IMR-90 (cell line): Measurements from ENCODE around the gene TMEM237. TPM values are rescaled to one million over a fixed set of nuclear protein-coding genes. Genes with fewer than 3 reads are reported as not detected.
A peak's percentile ranks its signal among the peaks of the same experiment; 100 is the strongest.

ENCODE experiments used
- ATAC-seq: fragments of 200-7000 bp; cut with Tn5 transposase; 2 replicates; pipeline ENCODE4 v1.9.1; 2020; ENCODE audit warnings: low read depth, mild to moderate bottlenecking, moderate library complexity
- BruUV-seq: library from RNA; stranded (reverse); fragments of 400-500 nt; replicated peaks from 2 replicates; lab custom pipeline; 2021; lab: Mats Ljungman, UMichigan
- CTCF ChIA-PET: fragments of 300-600 bp; formaldehyde crosslinking; extraction: SDS; loops from one replicate; lab custom pipeline; 2021; ENCODE audit warnings: antibody characterized with exemption; lab: Yijun Ruan, JAX
- POLR2A ChIA-PET: fragments of 300-600 bp; sonication (Branson Sonifier 250); formaldehyde crosslinking; loops from one replicate; lab custom pipeline; 2022; ENCODE audit warnings: antibody characterized with exemption; ENCODE audit not compliant: unreplicated experiment; lab: Charles Lee
- DNase-seq: peaks from one replicate; pipeline ENCODE4 v3.0.0; 2013
- H2AFZ ChIP-seq: replicated peaks from 2 replicates; pipeline ENCODE3; 2013; ENCODE audit warnings: low read length, mild to moderate bottlenecking; ENCODE audit not compliant: poor library complexity
- H2AK5ac ChIP-seq: 2 replicates; pipeline ENCODE4 v1.6.1; 2013; ENCODE audit warnings: low read depth, low read length, inconsistent platforms
- H2AK9ac ChIP-seq: replicated peaks from 2 replicates; pipeline ENCODE3; 2013; ENCODE audit warnings: mild to moderate bottlenecking, low read depth, low read length, moderate library complexity; ENCODE audit not compliant: poor library complexity
- H2BK120ac ChIP-seq: 2 replicates; pipeline ENCODE4 v1.6.1; 2013; ENCODE audit warnings: low read depth, low read length, inconsistent platforms
- H2BK15ac ChIP-seq: 3 replicates; pipeline ENCODE4 v1.6.1; 2013; ENCODE audit warnings: low read depth, low read length, inconsistent platforms
- H2BK20ac ChIP-seq: 2 replicates; pipeline ENCODE4 v1.6.1; 2013; ENCODE audit warnings: low read depth, mild to moderate bottlenecking, inconsistent platforms, low read length, moderate library complexity
- H2BK5ac ChIP-seq: 2 replicates; pipeline ENCODE4 v1.6.1; 2013; ENCODE audit warnings: mild to moderate bottlenecking, low read depth, low read length, inconsistent platforms; ENCODE audit not compliant: poor library complexity, severe bottlenecking
- H3K14ac ChIP-seq: replicated peaks from 2 replicates; pipeline ENCODE4 v1.6.1; 2013; ENCODE audit warnings: low read depth, low read length, inconsistent platforms
- H3K18ac ChIP-seq: 2 replicates; pipeline ENCODE4 v1.6.1; 2013; ENCODE audit warnings: low read depth, low read length, control low read depth
- H3K23ac ChIP-seq: 2 replicates; pipeline ENCODE4 v1.6.1; 2013; ENCODE audit warnings: low read depth, low read length, inconsistent platforms
- H3K27ac ChIP-seq: 2 replicates; pipeline ENCODE4 v1.5.1; 2013; ENCODE audit warnings: mild to moderate bottlenecking, control low read depth, low read length; ENCODE audit not compliant: insufficient read depth
- H3K27me3 ChIP-seq: 2 replicates; pipeline ENCODE4 v1.6.1; 2013; ENCODE audit warnings: low read length; ENCODE audit not compliant: control insufficient read depth, insufficient read depth
- H3K36me3 ChIP-seq: 2 replicates; pipeline ENCODE4 v1.6.1; 2013; ENCODE audit warnings: low read length, mixed read lengths; ENCODE audit not compliant: control insufficient read depth, insufficient read depth
- H3K4ac ChIP-seq: 2 replicates; pipeline ENCODE4 v1.6.1; 2013; ENCODE audit warnings: low read depth, low read length, inconsistent platforms
- H3K4me1 ChIP-seq: 2 replicates; pipeline ENCODE4 v1.6.1; 2013; ENCODE audit warnings: low read length, mixed read lengths; ENCODE audit not compliant: control insufficient read depth, insufficient read depth
- H3K4me2 ChIP-seq: 2 replicates; pipeline ENCODE4 v1.6.1; 2013; ENCODE audit warnings: low read depth, mild to moderate bottlenecking, control low read depth, low read length, moderate library complexity
- H3K4me3 ChIP-seq: 2 replicates; pipeline ENCODE4 v1.5.1; 2013; ENCODE audit warnings: low read depth, mild to moderate bottlenecking, control low read depth, low read length, moderate library complexity; ENCODE audit not compliant: insufficient read depth
- H3K56ac ChIP-seq: 2 replicates; pipeline ENCODE4 v1.6.1; 2013; ENCODE audit warnings: low read length, inconsistent platforms; ENCODE audit not compliant: insufficient read depth; ENCODE audit errors: extremely low read depth
- H3K79me1 ChIP-seq, 2 experiments: 2 replicates each; pipeline ENCODE4 v1.6.1; 2013; ENCODE audit warnings: low read length in 2 of 2, inconsistent platforms in 1 of 2, low read depth in 1 of 2
- H3K9ac ChIP-seq: 2 replicates; pipeline ENCODE4 v1.6.1; 2013; ENCODE audit warnings: low read depth, low read length, control low read depth
- H3K9me1 ChIP-seq: 2 replicates; pipeline ENCODE4 v1.6.1; 2013; ENCODE audit warnings: low read length, inconsistent platforms; ENCODE audit not compliant: insufficient read depth
- H3K9me3 ChIP-seq: 2 replicates; pipeline ENCODE4 v1.6.1; 2013; ENCODE audit warnings: low read length; ENCODE audit not compliant: control insufficient read depth, insufficient read depth
- H4K20me1 ChIP-seq: 2 replicates; pipeline ENCODE4 v1.6.1; 2013; ENCODE audit warnings: low read length, inconsistent platforms; ENCODE audit not compliant: insufficient read depth
- H4K5ac ChIP-seq: 2 replicates; pipeline ENCODE4 v1.6.1; 2013; ENCODE audit warnings: mild to moderate bottlenecking, low read depth, low read length, control low read depth
- H4K8ac ChIP-seq, 2 experiments: 2 replicates each; pipeline ENCODE4 v1.6.1; 2013; ENCODE audit warnings: low read depth in 2 of 2, low read length in 2 of 2, control low read depth in 1 of 2, inconsistent platforms in 1 of 2
- H4K91ac ChIP-seq: 2 replicates; pipeline ENCODE4 v1.6.1; 2013; ENCODE audit warnings: low read depth, low read length, inconsistent platforms; ENCODE audit not compliant: insufficient read depth
- BHLHE40 ChIP-seq: fragments of 150-350 bp; IDR thresholded peaks from 2 replicates; pipeline ENCODE4 v1.6.1; 2016; ENCODE audit warnings: mild to moderate bottlenecking, low read depth, low read length
- CEBPB ChIP-seq: IDR thresholded peaks from 2 replicates; pipeline ENCODE4 v1.6.1; 2012; ENCODE audit warnings: low read depth, low read length, improper control_type of control experiment
- CHD1 ChIP-seq: IDR thresholded peaks from 2 replicates; pipeline ENCODE4 v1.6.1; 2012; ENCODE audit warnings: low read depth, low read length, improper control_type of control experiment
- FOS ChIP-seq: fragments of 150-350 bp; IDR thresholded peaks from 2 replicates; pipeline ENCODE4 v1.6.1; 2016; ENCODE audit warnings: low read depth, low read length
- MAFK ChIP-seq: IDR thresholded peaks from 2 replicates; pipeline ENCODE4 v1.6.1; 2012; ENCODE audit warnings: low read depth, low read length, improper control_type of control experiment
- MAZ ChIP-seq: IDR thresholded peaks from 2 replicates; pipeline ENCODE4 v1.6.1; 2012; ENCODE audit warnings: low read depth, mild to moderate bottlenecking, low read length, improper control_type of control experiment, moderate library complexity, borderline replicate concordance
- MXI1 ChIP-seq: IDR thresholded peaks from 2 replicates; pipeline ENCODE4 v1.6.1; 2012; ENCODE audit warnings: low read depth, mild to moderate bottlenecking, low read length, moderate library complexity, borderline replicate concordance
- NFE2L2 ChIP-seq: fragments of 150-350 bp; IDR thresholded peaks from 2 replicates; pipeline ENCODE4 v1.6.1; 2016; ENCODE audit warnings: low read depth, mild to moderate bottlenecking, low read length
- POLR2A ChIP-seq: IDR thresholded peaks from 2 replicates; pipeline ENCODE4 v1.6.1; 2012; ENCODE audit warnings: mild to moderate bottlenecking, low read depth, low read length
- RAD21 ChIP-seq: IDR thresholded peaks from 2 replicates; pipeline ENCODE4 v1.6.1; 2012; ENCODE audit warnings: low read length, improper control_type of control experiment
- RCOR1 ChIP-seq: IDR thresholded peaks from 2 replicates; pipeline ENCODE4 v1.6.1; 2012; ENCODE audit warnings: mild to moderate bottlenecking, low read length, improper control_type of control experiment; ENCODE audit not compliant: insufficient replicate concordance
- RFX5 ChIP-seq: IDR thresholded peaks from 2 replicates; pipeline ENCODE4 v1.8.0; 2012; ENCODE audit warnings: low read depth, mild to moderate bottlenecking, low read length, moderate library complexity
- SMC3 ChIP-seq: fragments of 150-350 bp; IDR thresholded peaks from 2 replicates; pipeline ENCODE4 v1.6.1; 2016; ENCODE audit warnings: low read depth, mild to moderate bottlenecking, antibody characterized with exemption, low read length, moderate library complexity
- USF2 ChIP-seq: fragments of 150-350 bp; IDR thresholded peaks from 2 replicates; pipeline ENCODE4 v1.6.1; 2017; ENCODE audit warnings: mild to moderate bottlenecking, antibody characterized with exemption, low read length, low read depth
- WGBS, 2 experiments: methylation state at CpG; one replicate each; pipeline versions ENCODE4 v1.1.5 to v1.1.7; 2013; ENCODE audit warnings: missing lambda C conversion rate in 2 of 2; ENCODE audit not compliant: insufficient read length in 1 of 2; ENCODE audit errors: extremely low coverage in 2 of 2; 5-methylcytosine and 5-hydroxymethylcytosine counted together
- dilution Hi-C: fragments of 300-500 bp; cut with HindIII; formaldehyde crosslinking; loops from one replicate; pipeline ENCODE4 v1.14.3; 2018; ENCODE audit warnings: low sequenced_read_pairs; ENCODE audit not compliant: unreplicated experiment
- in situ Hi-C: fragments of 300-500 bp; cut with MboI; formaldehyde crosslinking; loops from 3 replicates; pipeline ENCODE4 v1.14.3; 2019; ENCODE audit warnings: low sequenced_read_pairs, inconsistent platforms, mixed read lengths
- intact Hi-C: fragments of 100-400 bp; cut with micrococcal nuclease; formaldehyde crosslinking; loops from 2 replicates; pipeline ENCODE4 v1.10.0; 2022
- polyA plus RNA-seq, 3 experiments: library from polyadenylated mRNA; depleted of rRNA; stranded (reverse); fragments of >200 nt; gene quantifications; 2 replicates each; pipeline ENCODE4 v1.2.3, GENCODE V29; 2012; ENCODE audit warnings: low replicate concordance in 1 of 3
- total RNA-seq: library from RNA; depleted of rRNA; stranded (reverse); fragments of >200 nt; gene quantifications from 2 replicates; pipeline ENCODE4 v1.2.3, GENCODE V29; 2012
- TF ChIP-seq, protein P1 (sequence below): conservative IDR thresholded peaks from 2 replicates; pipeline ENCODE4 v1.5.1; 2012; ENCODE audit warnings: mild to moderate bottlenecking, low read depth, low read length, improper control_type of control experiment
- TF ChIP-seq, protein P2 (sequence below): fragments of 150-350 bp; IDR thresholded peaks from 2 replicates; pipeline ENCODE4 v1.6.1; 2016; ENCODE audit warnings: low read depth, mild to moderate bottlenecking, low read length, moderate library complexity, borderline replicate concordance

TMEM237 gene
- total and polyA plus RNA-seq, 2 of the 4 experiments (the other 2 are of a cell fraction), result 29.4 to 58.8 TPM

DNA sequence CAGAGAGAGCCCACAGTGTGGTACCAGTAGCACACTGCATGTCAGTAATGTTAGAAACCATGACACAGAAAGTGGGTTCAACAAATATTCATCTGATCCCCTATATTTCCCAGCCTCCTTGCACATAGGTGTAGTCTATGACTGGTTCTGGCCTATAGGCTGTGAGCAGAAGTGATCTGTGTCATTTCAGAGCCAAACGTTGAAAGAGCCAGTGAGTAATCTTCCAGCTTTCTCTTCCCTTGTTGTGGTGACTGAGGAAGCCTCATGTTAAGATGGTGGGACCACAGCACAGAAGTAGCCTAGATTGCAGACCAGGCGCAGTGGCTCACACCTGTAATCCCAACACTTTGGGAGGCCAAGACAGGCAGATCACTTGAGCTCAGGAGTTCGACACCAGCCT is 4.1 kb downstream of the TMEM237 start:
- no peak overlapping the region for H2AK5ac ChIP-seq
- H2AK9ac ChIP-seq, result no peak overlapping the region
- in situ Hi-C loops, result no loop called here
- no peak overlapping the region for H3K14ac ChIP-seq
- H3K9me1 ChIP-seq, result peaks cover 2% of the 10 kb centered on the region; the same call in 1 of the 2 replicates
- no peak overlapping the region; the same call in 1 of the 2 replicates for H3K4ac ChIP-seq
- POLR2A ChIA-PET, result no interaction called here
- no peak overlapping the region for H4K91ac ChIP-seq
- CTCF ChIA-PET, result no interaction called here
- TF ChIP-seq, protein P1, sequence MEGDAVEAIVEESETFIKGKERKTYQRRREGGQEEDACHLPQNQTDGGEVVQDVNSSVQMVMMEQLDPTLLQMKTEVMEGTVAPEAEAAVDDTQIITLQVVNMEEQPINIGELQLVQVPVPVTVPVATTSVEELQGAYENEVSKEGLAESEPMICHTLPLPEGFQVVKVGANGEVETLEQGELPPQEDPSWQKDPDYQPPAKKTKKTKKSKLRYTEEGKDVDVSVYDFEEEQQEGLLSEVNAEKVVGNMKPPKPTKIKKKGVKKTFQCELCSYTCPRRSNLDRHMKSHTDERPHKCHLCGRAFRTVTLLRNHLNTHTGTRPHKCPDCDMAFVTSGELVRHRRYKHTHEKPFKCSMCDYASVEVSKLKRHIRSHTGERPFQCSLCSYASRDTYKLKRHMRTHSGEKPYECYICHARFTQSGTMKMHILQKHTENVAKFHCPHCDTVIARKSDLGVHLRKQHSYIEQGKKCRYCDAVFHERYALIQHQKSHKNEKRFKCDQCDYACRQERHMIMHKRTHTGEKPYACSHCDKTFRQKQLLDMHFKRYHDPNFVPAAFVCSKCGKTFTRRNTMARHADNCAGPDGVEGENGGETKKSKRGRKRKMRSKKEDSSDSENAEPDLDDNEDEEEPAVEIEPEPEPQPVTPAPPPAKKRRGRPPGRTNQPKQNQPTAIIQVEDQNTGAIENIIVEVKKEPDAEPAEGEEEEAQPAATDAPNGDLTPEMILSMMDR, result no peak
- TF ChIP-seq RAD21, result no peak
- TF ChIP-seq POLR2A, result no peak
- no peak for TF ChIP-seq BHLHE40
- TF ChIP-seq RFX5, result no peak
- no peak for TF ChIP-seq SMC3
- no peak for TF ChIP-seq CEBPB
- TF ChIP-seq RCOR1, result no peak
- no peak for TF ChIP-seq USF2
- no peak for TF ChIP-seq CHD1
- no peak for TF ChIP-seq NFE2L2
- no peak for TF ChIP-seq MXI1
- TF ChIP-seq, protein P2, sequence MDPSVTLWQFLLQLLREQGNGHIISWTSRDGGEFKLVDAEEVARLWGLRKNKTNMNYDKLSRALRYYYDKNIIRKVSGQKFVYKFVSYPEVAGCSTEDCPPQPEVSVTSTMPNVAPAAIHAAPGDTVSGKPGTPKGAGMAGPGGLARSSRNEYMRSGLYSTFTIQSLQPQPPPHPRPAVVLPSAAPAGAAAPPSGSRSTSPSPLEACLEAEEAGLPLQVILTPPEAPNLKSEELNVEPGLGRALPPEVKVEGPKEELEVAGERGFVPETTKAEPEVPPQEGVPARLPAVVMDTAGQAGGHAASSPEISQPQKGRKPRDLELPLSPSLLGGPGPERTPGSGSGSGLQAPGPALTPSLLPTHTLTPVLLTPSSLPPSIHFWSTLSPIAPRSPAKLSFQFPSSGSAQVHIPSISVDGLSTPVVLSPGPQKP, result no peak
- TF ChIP-seq MAZ, result no peak
- TF ChIP-seq FOS, result no peak
- TF ChIP-seq MAFK, result no peak
- WGBS, 2 experiments, result no CpG with 5 or more reads among the region's 3 CpGs
- H3K27ac ChIP-seq, result no peak overlapping the region
- no peak overlapping the region for H2BK15ac ChIP-seq
- dilution Hi-C loops, result no loop called here
- DNase-seq (peak; percentile 6), ATAC-seq (no peak)
- no peak overlapping the region for H3K23ac ChIP-seq
- no peak overlapping the region for H2AFZ ChIP-seq
- peaks cover 16% of the 10 kb centered on the region for H3K36me3 ChIP-seq
- H2BK20ac ChIP-seq, result no peak overlapping the region
- H4K5ac ChIP-seq, result no peak overlapping the region
- no peak overlapping the region for H3K4me3 ChIP-seq
- H3K79me1 ChIP-seq, result peaks cover 15 to 25% of the 10 kb centered on the region in 2 experiments; a peak in 3 of 4 replicates
- H3K9ac ChIP-seq, result no peak overlapping the region
- no peak overlapping the region for H2BK5ac ChIP-seq
- peaks cover 4% of the 10 kb centered on the region for H3K4me1 ChIP-seq
- H2BK120ac ChIP-seq, result no peak overlapping the region
- no TSS peak for BruUV-seq
- intact Hi-C loops, result no loop called here
- H3K9me3 ChIP-seq, result no peaks in the 10 kb centered on the region
- H3K27me3 ChIP-seq, result no peaks in the 10 kb centered on the region
- no peak overlapping the region for H3K18ac ChIP-seq
- H4K8ac ChIP-seq, result no peak overlapping the region
- no peak overlapping the region for H3K4me2 ChIP-seq
- H3K56ac ChIP-seq, result no peak overlapping the region
- no peaks in the 10 kb centered on the region for H4K20me1 ChIP-seq
